Measurements from ENCODE around the gene NEXMIF.
"Not testable (repeated sequence)": the region's sequence is repeated elsewhere in the genome, so short reads cannot be mapped to it uniquely, and the experiment has no call there.

The NEXMIF gene

GRCh38 chrX:74925225-74926088, at the start of gene NEXMIF:
Gene NEXMIF, minus strand, starts transcription at chrX:74925452.
- no peak for DNase-seq (ENCODE audit: low read depth, low spot score)

GRCh38 chrX:74961962-74962361, 36.7 kb upstream of the NEXMIF start:
- DNase-seq (ENCODE audit: low read depth, low spot score): not testable (repeated sequence)

GRCh38 chrX:74949717-74950116, 24.5 kb upstream of the NEXMIF start:
- DNase-seq (ENCODE audit: low read depth, low spot score): no peak

- no peak for DNase-seq (ENCODE audit: low read depth, low spot score)
Observed at GRCh38 chrX:74940414-74940813, 15.2 kb upstream of the NEXMIF start.

- no peak for DNase-seq (ENCODE audit: low read depth, low spot score)
Observed at GRCh38 chrX:74931214-74931613, 6.0 kb upstream of the NEXMIF start.

- DNase-seq (ENCODE audit: low read depth, low spot score): no peak
Observed at GRCh38 chrX:74924449-74925224, 615 bp downstream of the NEXMIF start.

- no peak for DNase-seq (ENCODE audit: low read depth, low spot score)
Observed at GRCh38 chrX:74923942-74924448, 1.3 kb downstream of the NEXMIF start.

GRCh38 chrX:74922922-74923543, 2.2 kb downstream of the NEXMIF start:
- DNase-seq (ENCODE audit: low read depth, low spot score): no peak

GRCh38 chrX:74911494-74911893, 13.8 kb downstream of the NEXMIF start:
- DNase-seq (ENCODE audit: low read depth, low spot score): no peak

GRCh38 chrX:74906417-74906816, 18.8 kb downstream of the NEXMIF start:
- DNase-seq (ENCODE audit: low read depth, low spot score): no peak

GRCh38 chrX:74902806-74903205, 22.4 kb downstream of the NEXMIF start:
- DNase-seq (ENCODE audit: low read depth, low spot score): no peak

- no peak for DNase-seq (ENCODE audit: low read depth, low spot score)
Observed at GRCh38 chrX:74892561-74892960, 32.7 kb downstream of the NEXMIF start.

GRCh38 chrX:74890676-74891430, 34.4 kb downstream of the NEXMIF start:
- DNase-seq (ENCODE audit: low read depth, low spot score): no peak

GRCh38 chrX:74882383-74882782, 42.9 kb downstream of the NEXMIF start:
- DNase-seq (ENCODE audit: low read depth, low spot score): not testable (repeated sequence)

GRCh38 chrX:74865725-74866124, 59.5 kb downstream of the NEXMIF start:
- no peak for DNase-seq (ENCODE audit: low read depth, low spot score)

- no peak for DNase-seq (ENCODE audit: low read depth, low spot score)
Observed at GRCh38 chrX:74853255-74853654, 72.0 kb downstream of the NEXMIF start.

- DNase-seq (ENCODE audit: low read depth, low spot score): no peak
Observed at GRCh38 chrX:74835566-74835965, 89.7 kb downstream of the NEXMIF start.

- not testable (repeated sequence) for DNase-seq (ENCODE audit: low read depth, low spot score)
Observed at GRCh38 chrX:74819797-74820196, 105.5 kb downstream of the NEXMIF start.

- DNase-seq (ENCODE audit: low read depth, low spot score): no peak
Observed at GRCh38 chrX:74814681-74815080, 110.6 kb downstream of the NEXMIF start.

- DNase-seq (ENCODE audit: low read depth, low spot score): no peak
Observed at GRCh38 chrX:74804574-74804973, 120.7 kb downstream of the NEXMIF start.

GRCh38 chrX:74800062-74800461, 125.2 kb downstream of the NEXMIF start:
- DNase-seq (ENCODE audit: low read depth, low spot score): no peak
